ENCODE results near the gene TMEM203.

TMEM203 gene

DNA sequence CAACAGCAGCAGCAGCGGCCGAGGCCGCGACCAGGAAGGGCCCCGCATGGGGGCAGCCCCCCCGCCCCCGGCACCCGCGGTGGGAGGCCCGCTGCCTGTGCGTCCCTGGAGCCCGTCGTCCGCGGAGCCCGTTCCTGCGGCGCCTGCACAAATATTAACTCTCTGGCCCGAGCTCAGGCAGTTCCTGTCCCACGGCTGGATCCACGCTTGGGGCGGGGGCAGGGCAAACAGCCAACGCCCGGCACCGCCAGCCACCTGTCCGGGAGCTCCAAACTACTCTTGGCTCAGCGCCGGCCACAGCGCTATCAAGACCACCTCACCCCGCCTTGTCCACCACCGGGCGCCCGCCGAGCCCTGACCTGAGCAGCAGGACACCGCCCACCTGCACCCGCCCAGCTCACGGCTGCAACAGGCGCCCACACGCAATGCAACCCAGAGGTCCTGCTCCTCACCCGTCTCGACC, 35.5 kb downstream of the TMEM203 start, which contains the start of gene LRRC26:
Gene LRRC26, minus strand, starts transcription at position 156 of the 463 bp plus-strand sequence. Its CDS starts 108 bp downstream, at position 48.
- no peak within 1 kb of the TSS for H2AFZ ChIP-seq (ENCODE audit: low read depth, low read length)
- no peaks in the 10 kb centered on the region for H3K9me3 ChIP-seq (ENCODE audit: insufficient read depth, low read length)
- no peaks in the 10 kb centered on the region; the same call in none of the 2 replicates for H3K27me3 ChIP-seq (ENCODE audit: low read depth, low read length)
- H3K79me2 ChIP-seq (ENCODE audit: low read length) = no peaks in the 10 kb centered on the region
- no peak within 1 kb of the TSS for H3K27ac ChIP-seq (ENCODE audit: low read length)
- H3K36me3 ChIP-seq (replicated peaks; ENCODE audit: low read depth, low read length) = no peaks in the 10 kb centered on the region
- H3K4me3 ChIP-seq (ENCODE audit: low read length) = peak within 1 kb of the TSS; percentile 70
- H4K20me1 ChIP-seq (ENCODE audit: insufficient read depth, low read length) = no peaks in the 10 kb centered on the region
- peak within 1 kb of the TSS; percentile 20 for H3K9ac ChIP-seq (ENCODE audit: low read length)
- TF ChIP-seq, protein P1, sequence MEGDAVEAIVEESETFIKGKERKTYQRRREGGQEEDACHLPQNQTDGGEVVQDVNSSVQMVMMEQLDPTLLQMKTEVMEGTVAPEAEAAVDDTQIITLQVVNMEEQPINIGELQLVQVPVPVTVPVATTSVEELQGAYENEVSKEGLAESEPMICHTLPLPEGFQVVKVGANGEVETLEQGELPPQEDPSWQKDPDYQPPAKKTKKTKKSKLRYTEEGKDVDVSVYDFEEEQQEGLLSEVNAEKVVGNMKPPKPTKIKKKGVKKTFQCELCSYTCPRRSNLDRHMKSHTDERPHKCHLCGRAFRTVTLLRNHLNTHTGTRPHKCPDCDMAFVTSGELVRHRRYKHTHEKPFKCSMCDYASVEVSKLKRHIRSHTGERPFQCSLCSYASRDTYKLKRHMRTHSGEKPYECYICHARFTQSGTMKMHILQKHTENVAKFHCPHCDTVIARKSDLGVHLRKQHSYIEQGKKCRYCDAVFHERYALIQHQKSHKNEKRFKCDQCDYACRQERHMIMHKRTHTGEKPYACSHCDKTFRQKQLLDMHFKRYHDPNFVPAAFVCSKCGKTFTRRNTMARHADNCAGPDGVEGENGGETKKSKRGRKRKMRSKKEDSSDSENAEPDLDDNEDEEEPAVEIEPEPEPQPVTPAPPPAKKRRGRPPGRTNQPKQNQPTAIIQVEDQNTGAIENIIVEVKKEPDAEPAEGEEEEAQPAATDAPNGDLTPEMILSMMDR (IDR thresholded peaks at IDR 0.05; ENCODE audit: low read depth, low read length) = no peak
- no peak for TF ChIP-seq EZH2phosphoT487 (IDR thresholded peaks at IDR 0.05; ENCODE audit: low read depth)
- peak within 1 kb of the TSS; percentile 50 for H3K4me2 ChIP-seq (ENCODE audit: low read length)
- H3K4me1 ChIP-seq (ENCODE audit: low read length) = peaks cover 19% of the 10 kb centered on the region

DNA sequence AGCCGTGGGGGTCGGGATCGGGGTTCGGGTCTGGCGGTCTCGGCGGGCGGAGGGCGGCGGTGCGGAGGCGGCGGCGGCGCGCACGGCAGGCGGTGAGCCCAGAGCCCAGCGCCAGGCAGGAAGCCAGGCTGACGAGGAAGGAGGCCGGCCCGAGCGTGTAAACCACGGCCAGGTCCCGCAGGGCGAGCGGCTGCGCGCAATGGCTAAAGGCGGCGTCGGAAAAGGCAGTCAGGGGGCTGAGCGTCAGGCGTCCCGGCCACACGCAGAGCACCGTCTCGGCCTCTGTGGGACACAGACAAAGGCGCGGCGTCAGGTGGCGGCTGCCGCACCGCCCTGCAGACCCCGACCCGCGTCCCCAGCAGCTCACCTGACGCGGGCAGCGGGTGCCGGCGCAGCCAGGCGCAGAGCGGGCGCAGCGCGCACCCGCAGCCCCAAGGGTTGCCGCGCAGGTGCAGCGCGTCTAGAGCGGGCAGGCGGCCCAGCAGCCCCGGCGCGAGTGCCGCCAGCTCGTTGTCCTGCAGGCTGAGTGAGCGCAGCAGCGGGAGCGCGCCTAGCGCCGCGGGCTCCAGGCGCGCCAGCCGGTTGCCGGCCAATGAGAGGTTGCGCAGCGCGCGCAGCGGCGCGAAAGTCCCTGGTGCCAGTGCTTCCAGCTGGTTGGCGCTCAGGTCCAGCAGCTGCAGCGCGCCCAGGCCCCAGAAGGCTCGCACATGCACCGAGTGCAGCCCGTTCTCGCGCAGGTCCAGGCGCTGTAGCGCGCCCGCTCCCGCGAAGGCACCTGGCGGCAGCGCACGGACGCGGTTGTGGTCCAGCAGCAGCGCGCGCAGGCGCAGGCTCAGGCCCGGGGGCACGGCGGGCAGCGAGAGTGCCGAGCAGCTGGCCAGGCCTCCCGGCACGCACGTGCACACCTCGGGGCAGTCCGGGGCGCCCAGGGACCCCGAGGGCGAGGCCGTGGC, 36.3 kb downstream of the TMEM203 start:
- Histone ChIP-seq H3K27me3 (ENCODE audit: low read depth, low read length) (no peaks in the 10 kb centered on the region; the same call in none of the 2 replicates), H3K9ac (ENCODE audit: low read length) (peak overlapping the region; percentile 20), H3K9me3 (ENCODE audit: insufficient read depth, low read length) (no peaks in the 10 kb centered on the region), H3K4me3 (ENCODE audit: low read length) (peak overlapping the region; percentile 70), H3K36me3 (replicated peaks; ENCODE audit: low read depth, low read length) (no peaks in the 10 kb centered on the region), H3K27ac (ENCODE audit: low read length) (no peak overlapping the region), H3K79me2 (ENCODE audit: low read length) (no peaks in the 10 kb centered on the region), H2AFZ (ENCODE audit: low read depth, low read length) (no peak overlapping the region), H3K4me1 (ENCODE audit: low read length) (peaks cover 12% of the 10 kb centered on the region), H3K4me2 (ENCODE audit: low read length) (peak overlapping the region; percentile 50), H4K20me1 (ENCODE audit: insufficient read depth, low read length) (no peaks in the 10 kb centered on the region)
- no peak for TF ChIP-seq EZH2phosphoT487 (IDR thresholded peaks at IDR 0.05; ENCODE audit: low read depth)
- TF ChIP-seq, protein P1 (IDR thresholded peaks at IDR 0.05; ENCODE audit: low read depth, low read length) = no peak

DNA sequence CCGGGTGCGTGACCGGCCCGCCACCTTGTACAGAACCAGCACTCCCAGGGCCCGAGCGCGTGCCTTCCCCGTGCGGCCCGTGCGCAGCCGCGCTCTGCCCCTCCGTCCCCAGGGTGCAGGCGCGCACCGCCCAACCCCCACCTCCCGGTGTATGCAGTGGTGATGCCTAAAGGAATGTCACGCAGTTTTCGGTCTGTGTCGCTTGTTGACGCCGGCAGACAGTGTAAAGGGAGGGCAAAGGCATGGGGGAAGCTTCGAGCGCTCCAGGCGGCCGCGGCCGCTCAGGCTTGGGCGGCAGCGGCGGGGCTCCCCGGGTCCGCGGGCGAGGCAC, 36.9 kb downstream of the TMEM203 start:
- Histone ChIP-seq H3K27me3 (ENCODE audit: low read depth, low read length) (no peaks in the 10 kb centered on the region; the same call in none of the 2 replicates), H2AFZ (ENCODE audit: low read depth, low read length) (no peak overlapping the region), H3K9ac (ENCODE audit: low read length) (peak overlapping the region; percentile 20), H4K20me1 (ENCODE audit: insufficient read depth, low read length) (no peaks in the 10 kb centered on the region), H3K79me2 (ENCODE audit: low read length) (no peaks in the 10 kb centered on the region), H3K27ac (ENCODE audit: low read length) (no peak overlapping the region), H3K4me3 (ENCODE audit: low read length) (peak overlapping the region; percentile 70), H3K36me3 (replicated peaks; ENCODE audit: low read depth, low read length) (no peaks in the 10 kb centered on the region), H3K4me2 (ENCODE audit: low read length) (peak overlapping the region; percentile 50), H3K9me3 (ENCODE audit: insufficient read depth, low read length) (no peaks in the 10 kb centered on the region), H3K4me1 (ENCODE audit: low read length) (peaks cover 8% of the 10 kb centered on the region; the same call in 1 of the 2 replicates)
- TF ChIP-seq, protein P1 (IDR thresholded peaks at IDR 0.05; ENCODE audit: low read depth, low read length) = no peak
- TF ChIP-seq EZH2phosphoT487 (IDR thresholded peaks at IDR 0.05; ENCODE audit: low read depth) = no peak

Measured in OCI-LY3 (cell line).